Testis (tissue), 2 donors: ENCODE results near the gene GATA2.

ENCODE experiments used
- POLR2A ChIP-seq: fragments of 450-650 bp; IDR thresholded peaks from one replicate; pipeline ENCODE4 v1.6.1; 2017; ENCODE audit warnings: antibody characterized with exemption, mild to moderate bottlenecking, moderate library complexity
- TF ChIP-seq, protein P1 (sequence below), 3 experiments: fragments of 450-650 bp in 2 of 3; fragments of 200-600 bp in 1 of 3; sonication (generic) in 1 of 3; IDR thresholded peaks; one replicate each; pipeline ENCODE4 v1.5.1; 2016 to 2019; ENCODE audit warnings: antibody characterized with exemption in 3 of 3, mild to moderate bottlenecking in 2 of 3, moderate library complexity in 1 of 3

DNA sequence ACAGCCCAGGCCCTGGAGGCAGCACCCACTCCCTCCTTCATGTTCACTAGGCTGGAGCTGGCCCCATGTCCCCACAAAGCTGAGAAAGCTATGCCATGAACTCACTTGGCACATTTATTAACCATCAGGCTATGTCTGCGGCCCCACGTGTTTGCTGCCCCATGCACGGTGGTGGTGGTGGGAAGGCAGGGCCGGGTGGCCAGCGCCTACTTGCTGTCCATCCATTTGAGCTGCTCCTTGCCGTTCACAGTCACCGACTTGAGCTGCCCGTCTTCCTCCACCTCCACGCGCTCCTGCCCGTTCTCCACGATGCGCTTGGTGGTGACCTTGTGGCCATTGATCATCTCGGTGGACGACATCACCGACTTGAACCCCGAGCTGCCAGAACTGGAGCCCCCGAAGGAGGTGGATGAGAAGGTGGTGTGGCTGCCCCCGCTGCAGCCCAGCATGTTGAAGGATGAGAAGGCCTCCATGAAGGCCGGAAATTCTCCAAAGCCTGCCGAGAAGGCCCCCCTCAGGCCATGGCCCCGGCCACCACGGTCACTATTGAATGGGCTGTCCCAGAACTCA is 30.6 kb downstream of the GATA2 start:
- no peak for TF ChIP-seq POLR2A
- TF ChIP-seq, protein P1, sequence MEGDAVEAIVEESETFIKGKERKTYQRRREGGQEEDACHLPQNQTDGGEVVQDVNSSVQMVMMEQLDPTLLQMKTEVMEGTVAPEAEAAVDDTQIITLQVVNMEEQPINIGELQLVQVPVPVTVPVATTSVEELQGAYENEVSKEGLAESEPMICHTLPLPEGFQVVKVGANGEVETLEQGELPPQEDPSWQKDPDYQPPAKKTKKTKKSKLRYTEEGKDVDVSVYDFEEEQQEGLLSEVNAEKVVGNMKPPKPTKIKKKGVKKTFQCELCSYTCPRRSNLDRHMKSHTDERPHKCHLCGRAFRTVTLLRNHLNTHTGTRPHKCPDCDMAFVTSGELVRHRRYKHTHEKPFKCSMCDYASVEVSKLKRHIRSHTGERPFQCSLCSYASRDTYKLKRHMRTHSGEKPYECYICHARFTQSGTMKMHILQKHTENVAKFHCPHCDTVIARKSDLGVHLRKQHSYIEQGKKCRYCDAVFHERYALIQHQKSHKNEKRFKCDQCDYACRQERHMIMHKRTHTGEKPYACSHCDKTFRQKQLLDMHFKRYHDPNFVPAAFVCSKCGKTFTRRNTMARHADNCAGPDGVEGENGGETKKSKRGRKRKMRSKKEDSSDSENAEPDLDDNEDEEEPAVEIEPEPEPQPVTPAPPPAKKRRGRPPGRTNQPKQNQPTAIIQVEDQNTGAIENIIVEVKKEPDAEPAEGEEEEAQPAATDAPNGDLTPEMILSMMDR (IDR thresholded peaks at IDR 0.05), result no peak
